ENCODE measurements around the gene GPC3.

DNA sequence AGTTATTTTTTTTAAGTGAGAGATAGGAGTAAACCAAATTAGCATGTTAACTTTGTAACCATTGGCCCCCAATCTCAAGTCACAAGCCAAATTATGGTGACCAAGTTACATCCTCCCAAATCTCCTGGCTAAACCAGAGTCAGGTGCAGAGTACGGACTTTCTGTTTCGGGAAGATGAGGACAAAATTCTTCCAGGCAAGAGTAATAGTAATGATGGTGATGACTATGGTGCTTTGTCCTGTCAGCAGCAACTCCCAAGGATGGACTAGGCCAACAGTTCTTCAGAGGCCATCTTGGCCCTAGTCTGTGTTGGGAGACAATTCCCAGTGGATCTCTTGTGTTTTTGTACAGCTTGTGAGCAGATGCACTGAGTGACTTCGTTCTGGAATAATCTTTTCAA, 148.8 kb downstream of the GPC3 start:
- TF ChIP-seq, protein P1, sequence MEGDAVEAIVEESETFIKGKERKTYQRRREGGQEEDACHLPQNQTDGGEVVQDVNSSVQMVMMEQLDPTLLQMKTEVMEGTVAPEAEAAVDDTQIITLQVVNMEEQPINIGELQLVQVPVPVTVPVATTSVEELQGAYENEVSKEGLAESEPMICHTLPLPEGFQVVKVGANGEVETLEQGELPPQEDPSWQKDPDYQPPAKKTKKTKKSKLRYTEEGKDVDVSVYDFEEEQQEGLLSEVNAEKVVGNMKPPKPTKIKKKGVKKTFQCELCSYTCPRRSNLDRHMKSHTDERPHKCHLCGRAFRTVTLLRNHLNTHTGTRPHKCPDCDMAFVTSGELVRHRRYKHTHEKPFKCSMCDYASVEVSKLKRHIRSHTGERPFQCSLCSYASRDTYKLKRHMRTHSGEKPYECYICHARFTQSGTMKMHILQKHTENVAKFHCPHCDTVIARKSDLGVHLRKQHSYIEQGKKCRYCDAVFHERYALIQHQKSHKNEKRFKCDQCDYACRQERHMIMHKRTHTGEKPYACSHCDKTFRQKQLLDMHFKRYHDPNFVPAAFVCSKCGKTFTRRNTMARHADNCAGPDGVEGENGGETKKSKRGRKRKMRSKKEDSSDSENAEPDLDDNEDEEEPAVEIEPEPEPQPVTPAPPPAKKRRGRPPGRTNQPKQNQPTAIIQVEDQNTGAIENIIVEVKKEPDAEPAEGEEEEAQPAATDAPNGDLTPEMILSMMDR (conservative IDR thresholded peaks at IDR 0.05 in 1 of 2, IDR thresholded peaks at IDR 0.05 in 1 of 2; ENCODE audit: extremely low read depth in 1 of 2, insufficient read depth in 1 of 2, low read depth in 1 of 2, low read length in 2 of 2): no peak
- no peak for TF ChIP-seq EZH2 (IDR thresholded peaks at IDR 0.05; ENCODE audit: borderline replicate concordance, low read length)
